ENCODE measurements around the gene RFX2.

The RFX2 gene

DNA sequence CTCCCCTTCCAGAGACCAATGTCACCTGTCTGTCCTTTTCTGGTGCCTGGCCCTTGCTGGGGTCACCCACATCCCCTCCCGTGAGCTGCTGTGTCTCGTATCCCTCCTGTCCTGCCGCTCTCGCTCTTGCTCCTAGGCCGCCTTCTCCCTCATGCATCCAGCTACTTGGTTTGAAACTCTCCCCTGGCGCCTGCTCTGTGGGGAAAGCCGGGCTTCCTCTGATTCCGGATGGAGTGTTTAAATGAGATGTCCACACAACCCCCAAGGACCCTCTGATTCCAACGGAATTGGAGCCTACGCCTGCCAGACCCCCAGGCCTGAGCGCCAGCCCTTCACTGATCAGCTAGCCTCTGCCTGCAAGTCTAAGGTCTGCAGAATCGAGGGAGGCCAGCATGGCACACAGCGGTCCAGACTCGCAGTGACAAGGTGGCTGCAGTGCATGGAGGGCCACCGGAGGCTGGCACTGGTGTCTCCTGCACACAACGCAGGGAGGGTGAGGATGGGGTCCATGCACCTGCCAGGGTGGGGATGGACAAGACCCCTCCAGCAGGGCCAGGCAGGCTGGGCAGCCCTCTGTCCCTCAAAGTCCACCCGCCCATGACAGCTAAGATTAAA is 47.2 kb downstream of the RFX2 start:
- no peak for DNase-seq (ENCODE audit: insufficient read length)
- TF ChIP-seq TAF1 (IDR thresholded peaks at IDR 0.05; ENCODE audit: borderline replicate concordance, low read depth, low read length) (no peak), POLR2AphosphoS5 (IDR thresholded peaks at IDR 0.05; ENCODE audit: low read depth, low read length) (no peak), POLR2A (IDR thresholded peaks at IDR 0.05; ENCODE audit: low read depth, low read length) (no peak)
- no peak for FAIRE-seq

DNA sequence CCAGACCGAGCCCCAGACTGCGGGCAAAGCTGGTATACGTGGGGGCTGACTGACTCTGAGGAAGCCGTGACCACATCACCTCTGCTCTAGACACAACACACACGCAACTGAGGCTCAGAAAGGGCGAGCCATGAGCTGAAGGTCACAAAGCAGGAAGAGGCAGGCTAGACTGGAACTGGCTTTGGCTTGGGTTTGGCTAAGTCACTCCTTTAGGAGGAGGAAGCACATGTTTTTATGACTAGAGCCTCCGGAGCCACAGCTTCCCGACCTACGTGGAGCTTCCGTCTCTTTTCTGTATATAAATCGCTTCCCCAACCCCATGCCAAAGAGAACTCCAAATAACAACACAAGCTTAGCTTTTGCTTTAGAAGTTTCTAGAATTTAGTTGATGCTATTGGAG is 48.0 kb downstream of the RFX2 start:
- no peak for FAIRE-seq
- DNase-seq (ENCODE audit: insufficient read length): no peak
- no peak for TF ChIP-seq POLR2AphosphoS5 (IDR thresholded peaks at IDR 0.05; ENCODE audit: low read depth, low read length)
- no peak for TF ChIP-seq TAF1 (IDR thresholded peaks at IDR 0.05; ENCODE audit: borderline replicate concordance, low read depth, low read length)
- TF ChIP-seq POLR2A (IDR thresholded peaks at IDR 0.05; ENCODE audit: low read depth, low read length): no peak

DNA sequence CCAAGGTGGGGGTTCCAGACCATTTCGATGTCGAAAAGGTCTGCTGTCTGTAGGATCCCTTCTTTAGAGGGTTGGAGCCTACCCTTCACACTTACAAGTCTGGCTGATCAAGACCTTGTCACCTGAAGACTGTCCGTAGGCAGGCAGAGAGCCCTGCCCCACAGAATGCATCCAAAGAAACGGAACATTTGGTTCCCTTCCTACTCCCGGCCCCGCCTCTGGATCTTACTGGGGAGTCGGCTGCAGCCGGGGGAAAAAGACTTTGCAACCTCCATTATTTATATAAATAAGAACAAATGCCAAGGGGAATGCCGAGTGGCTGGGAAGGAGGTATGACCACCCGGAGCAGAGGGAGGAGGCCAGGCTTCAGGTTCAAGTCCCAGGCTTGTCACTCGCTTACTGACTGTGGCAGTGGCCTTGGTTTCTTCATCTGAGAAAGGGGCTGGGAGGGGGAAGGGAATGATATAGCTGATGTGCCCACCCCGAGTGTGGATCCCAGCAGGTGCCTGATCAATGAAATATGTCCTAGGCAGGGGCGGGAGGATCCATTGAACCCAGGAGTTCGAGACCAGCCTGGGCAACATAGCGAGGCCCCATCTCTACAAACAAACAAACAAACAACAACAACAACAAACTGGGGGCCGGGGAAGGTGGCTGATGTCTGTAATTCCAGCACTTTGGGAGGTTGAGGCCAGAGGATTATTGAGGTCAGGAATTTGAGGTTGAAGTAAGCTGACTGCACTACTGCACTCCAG is 48.7 kb downstream of the RFX2 start:
- DNase-seq (ENCODE audit: insufficient read length) (no peak), FAIRE-seq (no peak)
- TF ChIP-seq POLR2A (IDR thresholded peaks at IDR 0.05; ENCODE audit: low read depth, low read length) (no peak), POLR2AphosphoS5 (IDR thresholded peaks at IDR 0.05; ENCODE audit: low read depth, low read length) (no peak), TAF1 (IDR thresholded peaks at IDR 0.05; ENCODE audit: borderline replicate concordance, low read depth, low read length) (no peak)

DNA sequence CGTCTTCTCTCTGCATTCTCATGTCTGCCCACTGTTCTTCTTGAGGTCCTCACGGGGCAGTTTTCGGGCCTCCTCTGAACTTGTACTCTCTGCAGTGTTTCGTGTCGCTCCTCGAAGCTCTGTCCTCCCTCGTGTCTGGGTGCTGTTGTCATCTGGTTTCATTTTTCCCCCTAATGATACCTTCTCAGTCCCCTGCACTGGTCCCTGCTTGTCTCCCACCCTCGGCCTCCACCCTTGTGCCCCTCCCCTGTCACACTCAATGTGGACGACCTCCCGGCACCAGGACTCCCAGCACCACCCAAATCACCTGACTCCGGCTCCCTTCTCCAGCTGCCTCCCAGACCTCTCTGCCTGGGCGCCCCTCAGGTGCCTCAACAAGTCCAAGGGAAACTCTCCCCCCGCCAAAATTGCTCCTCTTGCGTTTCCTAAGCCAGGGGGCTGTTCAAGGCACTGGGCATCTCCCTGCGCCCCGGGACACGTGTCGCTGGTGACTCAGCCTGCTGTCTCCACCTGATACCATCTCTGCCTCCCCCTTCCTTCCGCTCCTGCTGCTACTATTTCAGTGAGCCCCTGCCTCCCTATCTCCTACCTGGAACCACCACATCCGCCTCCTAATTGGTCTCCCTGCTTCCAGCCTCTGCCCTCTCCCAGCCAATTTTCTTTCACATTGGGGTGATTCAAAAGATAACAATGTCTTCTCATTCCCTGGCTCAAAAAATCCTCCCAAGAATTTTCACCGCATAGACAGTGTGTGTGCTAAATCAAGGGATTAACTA is 49.5 kb downstream of the RFX2 start:
- no peak for FAIRE-seq
- no peak for TF ChIP-seq POLR2A (IDR thresholded peaks at IDR 0.05; ENCODE audit: low read depth, low read length)
- TF ChIP-seq POLR2AphosphoS5 (IDR thresholded peaks at IDR 0.05; ENCODE audit: low read depth, low read length): no peak
- no peak for TF ChIP-seq TAF1 (IDR thresholded peaks at IDR 0.05; ENCODE audit: borderline replicate concordance, low read depth, low read length)
- no peak for DNase-seq (ENCODE audit: insufficient read length)

DNA sequence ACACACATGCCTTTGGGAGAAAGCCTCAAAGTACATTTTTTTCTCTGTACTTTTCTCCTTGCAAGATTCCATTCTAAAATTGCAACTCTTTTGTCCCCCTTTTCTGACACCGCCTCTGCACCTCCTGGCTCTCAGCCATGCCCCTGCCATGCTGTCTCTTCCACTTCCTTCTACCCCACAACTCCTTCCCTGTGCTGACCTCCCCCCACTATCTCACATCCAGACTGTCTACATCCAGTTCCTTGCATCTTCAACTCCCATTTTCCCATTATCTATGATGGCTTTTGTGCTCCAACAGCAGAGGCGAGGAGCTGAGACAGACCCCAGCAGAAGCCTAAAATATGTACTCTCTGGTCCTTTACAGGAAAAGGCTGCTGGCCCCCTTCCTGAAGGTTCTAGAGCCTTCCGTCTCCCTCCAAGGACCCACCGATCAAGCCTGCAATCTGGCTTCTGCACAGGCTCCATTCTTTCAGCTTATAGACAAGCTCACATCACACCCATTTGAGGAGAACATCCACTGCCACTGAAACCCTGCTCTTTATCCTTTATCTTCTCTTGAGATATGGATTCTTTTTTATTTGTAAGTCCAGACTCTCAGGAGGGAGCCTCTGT is 50.2 kb downstream of the RFX2 start:
- no peak for DNase-seq (ENCODE audit: insufficient read length)
- TF ChIP-seq TAF1 (IDR thresholded peaks at IDR 0.05; ENCODE audit: borderline replicate concordance, low read depth, low read length) (no peak), POLR2AphosphoS5 (IDR thresholded peaks at IDR 0.05; ENCODE audit: low read depth, low read length) (no peak), POLR2A (IDR thresholded peaks at IDR 0.05; ENCODE audit: low read depth, low read length) (no peak)
- no peak for FAIRE-seq

DNA sequence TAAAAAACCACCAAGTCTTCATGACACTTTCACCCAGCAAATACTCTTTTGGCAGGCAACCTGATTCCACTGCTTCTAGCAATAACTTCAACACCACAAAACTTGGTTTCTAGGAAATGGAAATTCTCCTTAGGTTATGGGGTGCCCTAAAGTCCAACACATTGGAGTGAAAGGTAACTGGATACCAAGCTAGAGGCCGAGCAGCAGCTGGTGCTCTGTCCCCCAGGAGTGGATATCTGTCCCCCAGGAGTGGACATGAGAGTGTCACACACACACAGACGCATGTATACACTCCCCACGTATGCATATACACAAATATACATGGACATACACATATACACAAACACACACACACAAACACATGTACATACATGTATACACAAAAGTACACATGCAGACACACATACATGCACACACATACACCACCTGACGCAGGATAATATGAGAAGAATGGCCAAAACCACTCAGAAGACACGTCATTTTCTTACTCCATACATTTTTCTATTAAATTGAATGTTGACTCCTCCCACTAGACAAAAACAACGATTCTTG is 50.8 kb downstream of the RFX2 start:
- DNase-seq (ENCODE audit: insufficient read length) (no peak), FAIRE-seq (no peak)
- TF ChIP-seq TAF1 (IDR thresholded peaks at IDR 0.05; ENCODE audit: borderline replicate concordance, low read depth, low read length) (no peak), POLR2A (IDR thresholded peaks at IDR 0.05; ENCODE audit: low read depth, low read length) (no peak), POLR2AphosphoS5 (IDR thresholded peaks at IDR 0.05; ENCODE audit: low read depth, low read length) (no peak)

DNA sequence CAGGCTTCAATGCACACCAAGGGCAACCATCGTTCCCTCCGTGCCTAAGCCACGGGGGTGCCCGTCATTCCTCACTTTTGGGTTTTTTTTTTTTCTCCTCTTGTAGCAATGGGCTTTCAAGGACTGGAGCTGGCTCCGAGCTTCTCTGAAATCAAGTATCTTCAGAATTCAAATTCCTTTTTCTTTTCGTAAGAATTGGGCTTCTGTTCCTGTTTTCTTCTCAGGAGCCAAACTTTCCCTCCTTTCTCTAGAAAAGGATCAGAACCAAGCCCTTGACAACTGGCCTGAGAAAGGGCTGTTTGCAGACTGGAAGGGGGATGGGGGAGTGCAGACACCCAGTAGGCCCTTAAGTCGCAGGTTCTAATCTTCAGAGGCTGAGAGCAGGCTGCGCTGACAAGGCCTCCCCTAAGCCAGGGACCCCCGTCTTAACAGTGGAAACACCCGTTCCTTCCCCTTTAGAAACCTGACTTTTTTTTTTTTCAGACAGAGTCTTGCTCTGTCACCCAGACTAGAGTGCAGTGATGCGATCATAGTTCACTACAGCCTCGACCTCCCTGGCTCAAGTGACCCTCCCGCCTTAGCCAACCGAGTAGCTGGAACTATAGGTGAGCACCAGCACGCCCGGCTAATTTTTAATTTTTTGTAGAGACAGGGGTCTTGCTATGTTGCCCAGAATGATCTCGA is 51.6 kb downstream of the RFX2 start:
- TF ChIP-seq POLR2AphosphoS5 (IDR thresholded peaks at IDR 0.05; ENCODE audit: low read depth, low read length): no peak
- TF ChIP-seq POLR2A (IDR thresholded peaks at IDR 0.05; ENCODE audit: low read depth, low read length): no peak
- no peak for TF ChIP-seq TAF1 (IDR thresholded peaks at IDR 0.05; ENCODE audit: borderline replicate concordance, low read depth, low read length)
- no peak for DNase-seq (ENCODE audit: insufficient read length)
- FAIRE-seq: no peak

DNA sequence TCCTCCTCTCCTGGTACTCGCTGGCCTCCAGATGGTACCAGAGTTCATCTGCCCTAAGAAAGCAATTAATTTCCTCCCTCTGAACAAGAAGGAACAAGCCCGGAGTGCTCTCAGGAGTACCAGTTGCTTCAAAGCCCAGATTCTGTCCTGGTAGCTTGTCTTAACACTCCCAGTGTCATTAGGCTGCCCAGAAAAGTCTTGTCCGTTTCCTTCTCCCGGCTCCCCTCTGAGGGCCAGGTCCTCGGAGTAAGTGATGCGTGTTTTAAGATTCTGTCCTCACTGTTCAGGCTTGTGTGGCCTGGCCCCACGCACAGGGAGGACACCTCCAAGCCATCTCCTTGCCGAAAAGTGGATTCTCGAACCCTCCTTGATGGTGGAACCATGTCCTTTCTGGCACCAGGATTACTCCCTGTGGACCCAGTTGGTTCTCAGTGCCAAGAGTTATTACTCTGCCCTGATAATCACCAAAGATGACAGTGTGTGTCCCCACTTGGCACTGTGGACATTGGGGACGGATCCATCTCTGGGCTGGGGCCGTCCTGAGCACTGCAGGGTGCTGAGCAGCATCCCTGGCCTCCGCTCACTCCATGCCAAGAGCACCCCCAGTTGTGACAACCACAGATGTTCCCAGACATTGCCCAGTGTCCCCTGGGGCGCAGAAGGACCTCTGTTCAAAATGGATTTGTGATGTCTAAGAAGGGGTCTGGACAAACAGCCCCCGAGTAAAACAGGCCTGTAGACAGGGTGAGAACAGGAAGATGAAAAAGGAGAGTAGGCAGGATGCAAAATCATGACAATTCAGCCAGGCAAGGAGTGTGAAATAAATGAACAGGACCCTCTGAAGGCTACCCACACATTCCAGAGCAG is 52.4 kb downstream of the RFX2 start:
- DNase-seq (ENCODE audit: insufficient read length) (no peak), FAIRE-seq (no peak)
- TF ChIP-seq TAF1 (IDR thresholded peaks at IDR 0.05; ENCODE audit: borderline replicate concordance, low read depth, low read length) (no peak), POLR2A (IDR thresholded peaks at IDR 0.05; ENCODE audit: low read depth, low read length) (no peak), POLR2AphosphoS5 (IDR thresholded peaks at IDR 0.05; ENCODE audit: low read depth, low read length) (no peak)

DNA sequence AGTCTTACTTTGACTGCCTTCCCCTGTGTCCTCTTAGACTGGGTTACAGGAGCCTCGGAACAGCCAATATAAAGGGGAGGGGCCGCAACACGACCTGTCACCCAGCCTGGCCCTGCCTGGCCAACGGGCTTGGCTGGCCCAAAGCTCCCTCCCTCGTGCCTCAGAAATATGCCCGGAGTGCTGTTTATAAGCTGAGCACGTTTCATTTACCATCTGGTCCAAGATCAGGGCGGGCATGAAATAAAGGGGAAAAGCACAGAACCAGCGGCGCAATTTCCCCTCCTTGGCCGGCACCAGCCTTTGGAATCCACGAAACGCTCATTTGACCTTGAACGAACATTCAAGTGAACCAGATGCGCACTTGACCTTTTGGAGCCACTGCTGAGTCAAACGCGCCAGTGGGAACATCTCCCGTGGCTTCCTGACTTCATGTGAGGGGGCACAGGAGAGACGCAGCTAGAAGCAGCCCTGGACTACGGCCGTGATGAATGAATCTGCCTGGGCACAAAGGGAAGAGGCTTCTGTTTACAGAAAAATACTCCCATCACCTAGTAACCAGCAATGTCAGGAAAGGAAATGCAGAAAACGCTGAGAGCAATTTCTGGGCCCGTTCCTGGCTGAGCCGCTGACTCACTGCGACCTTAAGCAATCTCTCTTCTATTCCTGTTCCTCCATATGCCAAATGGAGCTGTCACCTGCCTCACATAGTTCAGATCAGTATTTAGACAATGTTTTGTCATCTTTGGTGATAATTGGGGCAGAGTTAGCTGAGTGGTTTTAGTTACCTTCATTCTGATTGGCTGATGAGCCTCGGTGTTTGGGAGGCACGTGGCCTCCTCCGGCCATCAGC is 53.3 kb downstream of the RFX2 start:
- TF ChIP-seq POLR2A (IDR thresholded peaks at IDR 0.05; ENCODE audit: low read depth, low read length): no peak
- TF ChIP-seq TAF1 (IDR thresholded peaks at IDR 0.05; ENCODE audit: borderline replicate concordance, low read depth, low read length): no peak
- no peak for TF ChIP-seq POLR2AphosphoS5 (IDR thresholded peaks at IDR 0.05; ENCODE audit: low read depth, low read length)
- DNase-seq (ENCODE audit: insufficient read length): no peak
- FAIRE-seq: peak; percentile 14
